ENCODE results near the gene SMYD4.
"Not testable (repeated sequence)": the region's sequence is repeated elsewhere in the genome, so short reads cannot be mapped to it uniquely, and the experiment has no call there.

The SMYD4 gene

DNA sequence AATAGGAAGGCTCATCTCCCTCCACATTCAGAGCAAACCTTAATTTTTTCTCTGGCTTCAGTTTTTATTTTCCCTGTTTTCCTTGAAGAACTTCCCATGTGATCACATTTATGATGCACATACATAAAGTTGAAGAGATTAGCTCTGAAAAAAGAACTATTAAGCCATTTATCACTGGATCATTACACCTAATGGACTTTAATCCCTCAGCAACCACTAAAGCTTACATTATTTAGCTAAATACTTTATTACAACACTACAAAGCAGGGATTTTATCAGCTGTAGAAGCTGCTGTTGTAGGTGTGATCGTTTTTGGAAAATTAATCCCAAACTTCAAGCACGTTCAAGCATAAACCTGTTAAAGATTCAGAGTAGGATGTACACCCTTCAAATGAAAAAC is 21.1 kb downstream of the SMYD4 start:
- no peak for DNase-seq (ENCODE audit: low spot score)
- ChIA-PET POLR2A (ENCODE audit: low non-redundant PET) (no interaction called here), CTCF (interaction anchor here (0.6 to 0.8 kb wide), 2 partner anchors 45 to 87 kb away, joined by 4 read pairs; no protein-coding TSS in a partner anchor)
- TF ChIP-seq, protein P1, sequence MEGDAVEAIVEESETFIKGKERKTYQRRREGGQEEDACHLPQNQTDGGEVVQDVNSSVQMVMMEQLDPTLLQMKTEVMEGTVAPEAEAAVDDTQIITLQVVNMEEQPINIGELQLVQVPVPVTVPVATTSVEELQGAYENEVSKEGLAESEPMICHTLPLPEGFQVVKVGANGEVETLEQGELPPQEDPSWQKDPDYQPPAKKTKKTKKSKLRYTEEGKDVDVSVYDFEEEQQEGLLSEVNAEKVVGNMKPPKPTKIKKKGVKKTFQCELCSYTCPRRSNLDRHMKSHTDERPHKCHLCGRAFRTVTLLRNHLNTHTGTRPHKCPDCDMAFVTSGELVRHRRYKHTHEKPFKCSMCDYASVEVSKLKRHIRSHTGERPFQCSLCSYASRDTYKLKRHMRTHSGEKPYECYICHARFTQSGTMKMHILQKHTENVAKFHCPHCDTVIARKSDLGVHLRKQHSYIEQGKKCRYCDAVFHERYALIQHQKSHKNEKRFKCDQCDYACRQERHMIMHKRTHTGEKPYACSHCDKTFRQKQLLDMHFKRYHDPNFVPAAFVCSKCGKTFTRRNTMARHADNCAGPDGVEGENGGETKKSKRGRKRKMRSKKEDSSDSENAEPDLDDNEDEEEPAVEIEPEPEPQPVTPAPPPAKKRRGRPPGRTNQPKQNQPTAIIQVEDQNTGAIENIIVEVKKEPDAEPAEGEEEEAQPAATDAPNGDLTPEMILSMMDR (conservative IDR thresholded peaks at IDR 0.05; ENCODE audit: low read depth) = no peak
- no peak overlapping the region for H3K27ac ChIP-seq

DNA sequence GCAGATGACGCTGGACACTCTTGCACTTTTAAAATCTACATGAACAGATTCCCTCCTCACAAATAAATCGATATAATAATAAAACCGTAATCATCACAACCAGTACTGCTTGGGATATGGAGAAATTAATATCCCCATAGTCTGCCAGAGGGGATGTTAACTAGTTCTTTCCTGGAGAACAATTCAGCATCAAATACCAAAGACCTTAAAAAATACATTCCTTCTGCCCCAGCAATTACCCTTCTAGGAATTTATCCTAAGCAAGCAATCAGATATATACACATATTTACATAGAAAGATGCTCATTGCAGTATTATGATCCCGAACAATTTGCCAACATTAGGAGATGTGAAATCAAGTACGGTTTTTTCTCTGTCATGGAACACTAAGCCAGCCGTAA is 21.8 kb downstream of the SMYD4 start:
- no peak for DNase-seq (ENCODE audit: low spot score)
- H3K27ac ChIP-seq = no peak overlapping the region
- TF ChIP-seq, protein P1 (conservative IDR thresholded peaks at IDR 0.05; ENCODE audit: low read depth) = no peak
- CTCF ChIA-PET = no interaction called here
- POLR2A ChIA-PET (ENCODE audit: low non-redundant PET) = no interaction called here

DNA sequence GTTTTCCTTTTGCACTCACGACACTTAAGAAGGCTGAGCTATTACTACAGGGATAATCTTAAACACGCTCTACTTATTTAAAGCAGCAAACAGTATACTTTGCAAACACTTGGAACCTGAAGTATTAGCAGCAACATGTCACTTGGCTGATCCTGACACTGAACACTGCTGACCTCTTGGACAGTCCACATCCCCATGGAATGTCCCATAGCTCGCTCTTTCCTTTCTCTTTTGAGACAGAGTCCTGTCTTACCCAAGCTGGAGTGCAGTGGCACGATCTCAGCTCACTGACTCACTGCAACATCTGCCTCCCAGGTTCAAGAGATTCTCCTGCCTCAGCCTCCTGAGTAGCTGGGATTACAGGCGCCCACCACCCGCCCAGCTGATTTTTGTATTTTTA is 26.4 kb downstream of the SMYD4 start:
- TF ChIP-seq, protein P1 (conservative IDR thresholded peaks at IDR 0.05; ENCODE audit: low read depth) = no peak
- H3K27ac ChIP-seq = 0 out of 2 replicates have a peak overlapping the region, but pooled peaks have one; percentile 21
- no peak for DNase-seq (ENCODE audit: low spot score)
- CTCF ChIA-PET = interaction anchor here (1.0 kb wide), 1 partner anchor 134 kb away, joined by 3 read pairs; no protein-coding TSS in a partner anchor
- POLR2A ChIA-PET (ENCODE audit: low non-redundant PET) = no interaction called here

DNA sequence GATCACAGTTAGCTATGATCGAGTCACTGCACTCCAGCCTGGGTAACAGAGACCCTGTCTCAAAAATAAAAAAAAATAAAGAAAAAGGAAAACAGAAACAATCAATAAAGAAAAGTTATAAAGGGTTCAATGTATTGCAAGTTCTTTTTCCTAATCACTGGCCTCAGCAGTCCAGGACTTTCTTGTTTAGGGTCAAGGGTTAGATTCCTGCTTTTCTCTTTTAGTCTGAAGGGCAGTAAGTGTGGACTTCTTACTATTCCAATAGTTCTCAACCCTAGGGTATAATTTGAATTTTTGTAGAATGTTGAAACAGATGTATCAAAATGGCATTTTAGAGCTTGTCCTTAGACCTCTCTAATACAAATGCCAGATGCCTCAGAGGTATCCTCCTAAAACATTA is 27.3 kb downstream of the SMYD4 start:
- POLR2A ChIA-PET (ENCODE audit: low non-redundant PET) = no interaction called here
- CTCF ChIA-PET = interaction anchor here (0.6 to 0.7 kb wide), 3 partner anchors 14 to 63 kb away, joined by 3 to 4 read pairs (median 3); no protein-coding TSS in a partner anchor
- peak overlapping the region; percentile 12; the same call in 1 of the 2 replicates for H3K27ac ChIP-seq
- TF ChIP-seq, protein P1 (conservative IDR thresholded peaks at IDR 0.05; ENCODE audit: low read depth) = no peak
- no peak for DNase-seq (ENCODE audit: low spot score)

DNA sequence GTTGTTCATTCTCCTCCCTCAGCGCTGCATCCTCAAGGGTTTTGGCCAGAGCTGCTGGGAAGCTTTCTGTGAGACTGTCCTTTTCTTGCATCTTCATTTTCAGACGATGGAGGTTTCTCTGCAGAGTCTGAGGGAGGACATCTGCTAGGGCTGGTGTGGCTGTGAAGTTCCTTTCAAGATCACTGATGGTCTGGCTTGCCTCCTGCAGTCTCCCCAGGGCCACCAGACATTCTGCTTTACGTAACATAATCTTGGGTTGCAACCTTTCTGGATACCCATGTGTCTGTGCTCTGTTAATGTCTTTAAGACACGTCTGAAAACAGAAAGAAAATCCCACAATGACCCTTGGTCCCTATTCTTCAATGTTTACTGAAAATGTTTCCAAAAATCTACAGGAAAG is 29.0 kb downstream of the SMYD4 start:
- CTCF ChIA-PET = no interaction called here
- peak overlapping the region; percentile 22; the same call in 1 of the 2 replicates for H3K27ac ChIP-seq
- no peak for DNase-seq (ENCODE audit: low spot score)
- POLR2A ChIA-PET (ENCODE audit: low non-redundant PET) = no interaction called here
- TF ChIP-seq, protein P1 (conservative IDR thresholded peaks at IDR 0.05; ENCODE audit: low read depth) = no peak

DNA sequence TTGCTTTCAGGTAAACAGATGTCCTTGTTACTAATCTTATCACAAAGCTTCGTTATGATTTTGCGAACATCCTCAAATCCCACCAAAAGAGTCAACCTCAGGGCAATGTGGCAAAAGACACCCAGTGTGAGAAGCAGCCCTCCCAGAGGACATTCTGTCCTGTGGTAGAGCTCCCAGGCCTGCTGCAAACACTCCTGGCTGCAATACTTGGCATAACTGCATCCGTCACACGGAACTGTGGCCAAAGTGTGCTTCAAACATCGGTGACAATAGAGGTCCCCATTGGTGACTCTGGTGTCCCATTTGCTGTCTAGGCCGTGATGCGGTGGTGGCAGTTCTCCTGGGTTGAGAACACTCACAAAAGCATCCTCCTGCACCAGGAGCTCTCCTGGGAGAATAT is 29.5 kb downstream of the SMYD4 start:
- ChIA-PET POLR2A (ENCODE audit: low non-redundant PET) (no interaction called here), CTCF (no interaction called here)
- H3K27ac ChIP-seq = peak overlapping the region; percentile 22; the same call in 1 of the 2 replicates
- DNase-seq (ENCODE audit: low spot score) = no peak
- TF ChIP-seq, protein P1 (conservative IDR thresholded peaks at IDR 0.05; ENCODE audit: low read depth) = no peak

DNA sequence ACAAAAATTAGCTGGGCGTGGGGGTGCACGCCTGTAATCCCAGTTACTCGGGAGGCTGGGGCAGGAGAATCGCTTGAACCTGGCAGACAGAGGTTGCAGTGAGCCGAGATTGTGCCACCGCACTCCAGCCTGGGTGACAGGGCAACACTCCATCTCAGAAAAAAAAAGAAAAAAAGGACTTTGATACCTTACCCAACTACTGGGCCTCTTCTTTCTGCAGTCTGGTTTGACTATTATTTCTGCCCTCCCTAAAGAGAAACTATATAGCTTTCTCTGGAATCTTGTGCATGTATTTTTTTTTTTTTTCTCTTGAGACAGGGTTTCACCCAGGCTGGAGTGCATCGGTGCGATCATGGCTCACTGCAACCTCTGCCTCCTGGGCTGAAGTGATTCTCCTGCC is 31.9 kb downstream of the SMYD4 start:
- CTCF ChIA-PET = interaction anchor here (0.5 to 1.2 kb wide), 2 partner anchors 67 to 168 kb away, joined by 3 to 6 read pairs; no protein-coding TSS in a partner anchor
- POLR2A ChIA-PET (ENCODE audit: low non-redundant PET); DNase-seq (ENCODE audit: low spot score): not testable (repeated sequence)
- H3K27ac ChIP-seq = peak overlapping the region; percentile 57
